Esophagus (tissue), 2 donors: ENCODE results near the gene CYGB. TPM values are rescaled to one million over a fixed set of nuclear protein-coding genes. Genes with fewer than 3 reads are reported as not detected.
A peak's percentile ranks its signal among the peaks of the same experiment; 100 is the strongest.
"Not testable (repeated sequence)": the region's sequence is repeated elsewhere in the genome, so short reads cannot be mapped to it uniquely, and the experiment has no call there.

ENCODE experiments used
- H3K27ac ChIP-seq, 2 donors: one replicate each; pipeline ENCODE4 v1.5.1; 2013; ENCODE audit warnings: low read depth in 2 of 2, mild to moderate bottlenecking in 2 of 2, inconsistent platforms in 1 of 2, low read length in 1 of 2, moderate library complexity in 1 of 2
- H3K27me3 ChIP-seq, 2 donors: one replicate each; pipeline ENCODE4 v1.6.1; 2013; ENCODE audit warnings: low read length in 2 of 2, control low read depth in 1 of 2, mild to moderate bottlenecking in 1 of 2; ENCODE audit not compliant: insufficient read depth in 2 of 2, control insufficient read depth in 1 of 2
- H3K36me3 ChIP-seq, 2 donors: one replicate each; pipeline ENCODE4 v1.6.1; 2013; ENCODE audit warnings: low read length in 1 of 2; ENCODE audit not compliant: control insufficient read depth in 2 of 2, insufficient read depth in 2 of 2
- H3K4me1 ChIP-seq, 2 donors: one replicate each; pipeline ENCODE4 v1.6.1; 2013; ENCODE audit warnings: low read length in 1 of 2; ENCODE audit not compliant: control insufficient read depth in 2 of 2, insufficient read depth in 2 of 2
- H3K4me3 ChIP-seq, 2 donors: one replicate each; pipeline ENCODE4 v1.5.1; 2013; ENCODE audit warnings: low read length in 2 of 2, mild to moderate bottlenecking in 2 of 2, low read depth in 1 of 2, moderate library complexity in 1 of 2
- H3K9me3 ChIP-seq, 2 donors: one replicate each; pipeline ENCODE4 v1.6.1; 2013; ENCODE audit warnings: mild to moderate bottlenecking in 2 of 2, low read depth in 1 of 2, low read length in 1 of 2, moderate library complexity in 1 of 2; ENCODE audit not compliant: control insufficient read depth in 2 of 2, insufficient read depth in 1 of 2
- WGBS, 2 donors: extraction: QIAGEN DNeasy Blood & Tissue Kit; methylation state at CpG; one replicate each; pipeline ENCODE4 v1.1.7; 2013; 5-methylcytosine and 5-hydroxymethylcytosine counted together
- polyA plus RNA-seq, 2 donors: library from polyadenylated mRNA; stranded (reverse); fragments of 200-250 nt; gene quantifications; one replicate each; pipeline ENCODE4 v1.2.3, GENCODE V29; 2013
- donor health status: healthy with polysubstance abuse.
- donor health status: Bipolar disorder and iron deficiency.

CYGB gene
- polyA plus RNA-seq, 2 donors, result 3.1 to 3.7 TPM

- no peaks in the 10 kb centered on the region for H3K9me3 ChIP-seq
- peaks cover 6 to 12% of the 10 kb centered on the region in 2 donors for H3K4me1 ChIP-seq
- H3K27ac ChIP-seq, result peak overlapping the region in 1 of 2 donors; percentile 13
- no peaks in the 10 kb centered on the region for H3K27me3 ChIP-seq
- 70 to 78% methylated on average over 7 of the region's 7 CpGs for WGBS, 2 donors
- peaks cover 0 to 2% of the 10 kb centered on the region in 2 donors for H3K36me3 ChIP-seq
- H3K4me3 ChIP-seq, result no peak overlapping the region
Measured at GRCh38 chr17:76534831-76535732, 2.4 kb downstream of the CYGB start.

- H3K36me3 ChIP-seq, H3K4me3 ChIP-seq, H3K27me3 ChIP-seq, H3K27ac ChIP-seq, H3K9me3 ChIP-seq: not testable (repeated sequence)
- WGBS, 2 donors, result 91 to 96% methylated on average over 9 of the region's 9 CpGs
- H3K4me1 ChIP-seq, result peaks cover 2 to 23% of the 10 kb centered on the region in 2 donors
Measured at GRCh38 chr17:76533640-76534359, 3.7 kb downstream of the CYGB start.

DNA sequence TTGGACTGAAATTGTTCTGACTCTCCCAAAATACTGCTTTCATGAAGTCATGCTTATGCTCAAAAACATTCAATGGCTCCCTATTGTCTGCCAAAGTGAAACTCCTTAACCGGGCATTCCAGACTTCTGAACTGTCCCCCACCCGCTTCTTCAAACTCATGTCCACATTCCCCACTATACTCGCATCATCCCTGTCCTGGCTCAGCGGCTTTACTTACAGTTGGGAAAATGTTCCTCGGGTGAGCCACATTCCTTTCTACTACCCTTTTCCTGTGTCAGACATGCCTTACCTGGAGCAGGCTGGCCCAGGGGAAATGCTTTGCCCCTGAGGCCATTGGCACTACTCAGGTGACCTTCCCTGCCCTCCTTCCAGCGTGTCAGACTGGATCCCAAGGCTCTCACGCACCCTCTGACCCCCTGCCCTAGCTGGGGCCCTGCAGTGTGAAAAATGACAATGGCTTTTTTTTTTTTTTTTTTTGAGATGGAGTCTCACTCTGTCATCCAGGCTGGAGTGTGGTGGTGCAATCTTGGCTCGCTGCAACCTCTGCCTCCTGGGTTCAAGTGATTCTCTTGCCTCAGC is 5.3 kb downstream of the CYGB start:
- H3K4me1 ChIP-seq, result peaks cover 5 to 27% of the 10 kb centered on the region in 2 donors
- peak overlapping the region in 1 of 2 donors; percentile 49 for H3K27ac ChIP-seq
- WGBS, 2 donors, result 63 to 77% methylated on average over 8 of the region's 8 CpGs
- no peaks in the 10 kb centered on the region for H3K27me3 ChIP-seq
- no peaks in the 10 kb centered on the region for H3K9me3 ChIP-seq
- no peak overlapping the region for H3K4me3 ChIP-seq
- H3K36me3 ChIP-seq, result peaks cover 0 to 2% of the 10 kb centered on the region in 2 donors

DNA sequence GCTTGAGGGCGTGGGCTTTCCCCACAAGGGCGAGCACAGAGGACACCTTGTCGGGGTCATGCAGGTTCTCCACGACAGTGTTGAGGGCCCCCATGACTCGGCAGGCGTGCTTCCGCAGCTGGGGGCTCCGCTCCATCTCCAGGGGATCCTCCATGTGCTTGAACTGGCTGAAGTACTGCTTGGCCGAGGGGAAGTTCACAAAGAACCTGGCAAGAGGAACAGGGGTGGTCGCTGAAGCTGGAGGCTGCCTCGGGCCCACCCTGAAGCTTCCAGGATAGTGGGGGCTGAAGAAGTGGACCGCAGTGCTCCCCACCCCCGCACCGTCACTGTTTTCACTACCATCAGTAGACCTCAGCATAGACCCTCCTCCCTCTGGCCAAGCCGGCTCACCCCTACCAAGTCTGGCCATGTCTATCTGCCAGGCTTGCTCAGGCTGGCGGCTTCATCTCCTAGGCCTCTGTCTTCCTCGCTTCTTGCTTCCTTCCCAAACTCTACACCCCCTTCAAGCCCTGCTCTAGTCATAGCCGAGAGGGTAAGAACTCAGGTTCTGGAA is 5.9 kb downstream of the CYGB start:
- H3K9me3 ChIP-seq, result no peaks in the 10 kb centered on the region
- peaks cover 5 to 27% of the 10 kb centered on the region in 2 donors for H3K4me1 ChIP-seq
- no peak overlapping the region for H3K4me3 ChIP-seq
- 82 to 86% methylated on average over 17 to 18 of the region's 18 CpGs for WGBS, 2 donors
- H3K27me3 ChIP-seq, result no peaks in the 10 kb centered on the region
- peak overlapping the region; percentile 53 to 76 for H3K27ac ChIP-seq
- H3K36me3 ChIP-seq, result peaks cover 0 to 2% of the 10 kb centered on the region in 2 donors

- Histone ChIP-seq H3K4me1 (peaks cover 5 to 27% of the 10 kb centered on the region in 2 donors), H3K27me3 (no peaks in the 10 kb centered on the region), H3K36me3 (peaks cover 0 to 2% of the 10 kb centered on the region in 2 donors), H3K9me3 (no peaks in the 10 kb centered on the region), H3K27ac (peak overlapping the region; percentile 69 to 76), H3K4me3 (no peak overlapping the region)
- WGBS, 2 donors, result 80 to 81% methylated on average over 23 to 32 of the region's 32 CpGs
Measured at GRCh38 chr17:76530811-76531485, 6.6 kb downstream of the CYGB start.

GRCh38 chr17:76530095-76530723 is 7.3 kb downstream of the CYGB start:
- 42 to 47% methylated on average over 23 of the region's 23 CpGs for WGBS, 2 donors
- Histone ChIP-seq H3K9me3 (no peaks in the 10 kb centered on the region), H3K4me1 (peaks cover 5 to 28% of the 10 kb centered on the region in 2 donors)

DNA sequence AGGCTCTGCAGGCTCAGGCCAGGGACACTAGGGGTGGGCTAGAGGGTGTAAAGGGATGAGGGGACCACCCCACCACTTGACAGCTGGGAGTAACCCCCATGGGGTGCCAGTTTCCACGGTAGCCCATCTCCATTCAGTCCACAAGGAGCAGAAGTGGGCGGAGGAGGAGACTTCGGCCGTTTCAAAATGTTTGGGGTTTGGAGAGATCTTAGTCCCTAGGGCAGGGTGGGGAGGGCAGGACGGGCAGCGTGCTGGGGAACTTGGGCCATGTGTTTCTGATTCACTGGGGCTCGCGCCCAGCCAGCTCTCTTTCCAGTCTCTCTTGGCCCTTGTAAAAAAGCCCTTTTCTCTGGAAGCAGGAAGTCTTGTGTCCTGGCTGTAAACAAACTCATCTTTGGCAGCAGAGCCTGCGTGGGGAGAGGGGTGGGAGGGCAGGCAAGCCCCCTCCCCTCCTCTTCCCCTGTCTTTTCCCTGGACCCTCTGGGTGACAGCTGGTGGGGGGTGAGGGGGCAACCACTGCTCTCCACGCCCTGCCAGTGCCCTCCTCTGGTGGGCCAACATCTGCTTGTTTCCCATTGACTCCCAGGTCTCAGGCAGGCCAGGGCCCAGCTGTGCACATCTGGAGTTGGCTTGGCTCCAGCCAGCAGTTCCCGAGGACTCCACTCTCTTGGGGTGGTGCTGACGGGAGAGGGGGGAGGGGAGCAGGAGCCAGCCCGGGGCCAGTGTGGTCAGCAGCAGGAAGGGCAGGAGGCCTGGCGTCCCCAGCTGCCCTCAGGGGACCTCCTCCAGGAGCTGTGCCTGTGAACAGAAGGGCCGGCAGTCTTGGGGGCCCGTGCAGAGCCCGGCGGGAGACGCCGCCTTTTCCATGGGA is 8.1 kb downstream of the CYGB start:
- Histone ChIP-seq H3K4me3 (no peak overlapping the region), H3K4me1 (peaks cover 3 to 34% of the 10 kb centered on the region in 2 donors), H3K36me3 (no peaks in the 10 kb centered on the region), H3K27ac (peak overlapping the region; percentile 69 to 76), H3K27me3 (no peaks in the 10 kb centered on the region), H3K9me3 (no peaks in the 10 kb centered on the region)
- 30 to 36% methylated on average over 20 of the region's 20 CpGs for WGBS, 2 donors

More at GRCh38 chr17:76530095-76530723, 7.3 kb downstream of the CYGB start:
- H3K4me3 ChIP-seq, result no peak overlapping the region
- H3K36me3 ChIP-seq, result no peaks in the 10 kb centered on the region
- H3K27ac ChIP-seq, result peak overlapping the region; percentile 69 to 76
- H3K27me3 ChIP-seq, result no peaks in the 10 kb centered on the region

DNA sequence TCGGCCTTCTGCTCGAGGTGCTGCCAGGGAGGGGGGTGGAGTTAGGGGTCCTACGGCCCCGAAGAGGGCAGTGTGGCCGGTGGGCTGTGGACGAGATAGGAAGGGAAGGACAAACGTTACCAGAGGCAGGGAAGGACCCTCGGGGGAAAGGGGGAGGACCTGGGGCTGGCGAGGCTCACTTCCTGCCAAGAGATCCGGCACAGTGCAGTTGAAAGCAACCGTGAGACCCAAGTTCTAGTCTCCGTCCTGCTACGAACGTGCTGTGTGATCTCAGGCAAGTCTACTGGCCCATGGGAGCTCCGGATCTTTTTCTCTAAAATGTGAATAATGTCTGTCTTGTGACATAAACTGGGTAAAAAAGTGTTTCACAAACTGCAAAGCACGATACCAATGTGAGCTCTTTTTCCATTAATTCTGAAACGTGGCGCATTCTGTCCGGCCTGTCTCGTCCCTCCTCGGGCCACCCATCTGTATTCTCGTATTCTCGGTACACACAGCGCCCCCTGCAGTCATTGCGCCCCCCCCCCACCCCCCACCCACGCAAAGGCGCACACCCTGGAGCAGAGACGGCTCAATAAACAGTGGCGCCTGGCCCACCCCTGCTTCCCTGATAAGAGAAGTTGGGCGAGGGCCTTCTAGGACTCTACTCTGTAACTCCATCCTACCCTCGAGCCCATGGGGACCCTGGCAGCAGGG is 8.8 kb downstream of the CYGB start:
- Histone ChIP-seq H3K4me1 (peaks cover 3 to 35% of the 10 kb centered on the region in 2 donors), H3K4me3 (peak overlapping the region in 1 of 2 donors; percentile 19)
- WGBS, 2 donors, result 56 to 57% methylated on average over 31 of the region's 31 CpGs

More for the DNA sequence above, 8.8 kb downstream of the CYGB start:
- no peaks in the 10 kb centered on the region for H3K27me3 ChIP-seq
- no peaks in the 10 kb centered on the region for H3K36me3 ChIP-seq
- peak overlapping the region; percentile 69 to 76 for H3K27ac ChIP-seq
- H3K9me3 ChIP-seq, result no peaks in the 10 kb centered on the region
